Central memory CD8-positive, alpha-beta T cell (primary cell): Measurements from ENCODE around the gene NAPA.

Experiments used
- ATAC-seq: fragments of 150-1000 bp; cut with Tn5 transposase; replicated peaks from 2 replicates; pipeline ENCODE4 v1.10.0; 2022; ENCODE audit warnings: mild to moderate bottlenecking, moderate FRiP score, moderate number of reproducible peaks; ENCODE audit not compliant: poor library complexity, severe bottlenecking; ENCODE audit errors: extremely low read depth
- DNase-seq, 2 donors: peaks; one replicate each; pipeline ENCODE4 v3.0.0; 2021; ENCODE audit warnings: low spot score in 2 of 2
- H3K27ac Mint-ChIP-seq: one replicate; pipeline ENCODE4 v1.8.0; 2022; ENCODE audit warnings: low read depth, mild to moderate bottlenecking, moderate library complexity, mixed read lengths
- H3K27me3 Mint-ChIP-seq: one replicate; pipeline ENCODE4 v1.8.0; 2022; ENCODE audit warnings: mixed read lengths
- H3K36me3 Mint-ChIP-seq: one replicate; pipeline ENCODE4 v1.8.0; 2022; ENCODE audit warnings: mild to moderate bottlenecking, moderate library complexity, mixed read lengths; ENCODE audit not compliant: insufficient read depth
- H3K4me1 Mint-ChIP-seq: one replicate; pipeline ENCODE4 v1.8.0; 2022; ENCODE audit warnings: mixed read lengths
- H3K4me3 Mint-ChIP-seq: one replicate; pipeline ENCODE4 v1.8.0; 2022; ENCODE audit warnings: mild to moderate bottlenecking, moderate library complexity, mixed read lengths
- H3K9me3 Mint-ChIP-seq: one replicate; pipeline ENCODE4 v1.8.0; 2022; ENCODE audit warnings: mixed read lengths

NAPA gene

DNA sequence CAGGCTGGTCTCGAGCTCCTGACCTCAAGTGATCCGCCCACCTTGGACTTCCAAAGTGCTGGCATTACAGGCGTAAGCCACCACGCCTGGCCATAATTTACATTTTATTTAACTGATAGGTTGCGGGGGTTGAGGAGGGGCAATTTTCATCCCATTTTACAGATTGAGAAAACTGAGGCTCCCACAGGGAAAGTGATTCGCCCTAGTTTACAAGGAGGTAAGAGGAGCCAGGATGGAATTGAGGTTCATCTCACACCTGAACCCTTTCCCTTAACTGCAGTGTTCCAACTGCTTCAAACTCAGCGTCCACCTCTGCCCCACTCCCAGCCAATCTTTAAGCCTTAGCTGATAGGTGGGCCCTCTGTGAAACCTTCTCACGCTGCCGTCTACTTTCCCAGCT lies 4.0 kb upstream of the NAPA start:
- Mint-ChIP-seq H3K27me3 (peaks cover 15% of the 10 kb centered on the region), H3K27ac (no peak overlapping the region), H3K9me3 (no peaks in the 10 kb centered on the region), H3K4me1 (peaks cover 64% of the 10 kb centered on the region), H3K36me3 (peaks cover 12% of the 10 kb centered on the region), H3K4me3 (peak overlapping the region; percentile 56)
- ATAC-seq = no peak
- no peak for DNase-seq

DNA sequence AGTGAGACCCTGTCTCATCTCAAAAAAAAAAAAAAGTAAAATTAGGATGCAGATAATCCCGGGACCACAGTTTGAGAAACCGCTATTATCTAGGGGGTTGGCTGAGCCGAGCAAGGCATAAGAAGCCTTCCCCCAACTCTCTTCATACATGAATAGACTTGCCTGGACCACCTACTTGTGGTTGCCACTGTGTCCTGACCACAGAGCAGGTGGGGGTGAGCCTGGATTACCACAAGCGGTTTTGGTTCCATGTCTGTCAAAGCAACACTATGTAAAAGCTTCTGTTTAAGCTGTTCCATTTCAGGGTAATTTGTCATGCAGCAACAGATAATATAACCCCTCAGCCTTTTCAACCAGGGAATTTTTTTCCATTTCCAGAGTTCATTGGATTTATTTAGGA lies 3.3 kb upstream of the NAPA start:
- Mint-ChIP-seq H3K4me3 (peak overlapping the region; percentile 60), H3K9me3 (no peaks in the 10 kb centered on the region), H3K27me3 (peaks cover 9% of the 10 kb centered on the region), H3K4me1 (peaks cover 71% of the 10 kb centered on the region), H3K36me3 (peaks cover 12% of the 10 kb centered on the region), H3K27ac (peak overlapping the region; percentile 99)
- DNase-seq (peak in 1 of 2 donors; percentile 63), ATAC-seq (no peak)

DNA sequence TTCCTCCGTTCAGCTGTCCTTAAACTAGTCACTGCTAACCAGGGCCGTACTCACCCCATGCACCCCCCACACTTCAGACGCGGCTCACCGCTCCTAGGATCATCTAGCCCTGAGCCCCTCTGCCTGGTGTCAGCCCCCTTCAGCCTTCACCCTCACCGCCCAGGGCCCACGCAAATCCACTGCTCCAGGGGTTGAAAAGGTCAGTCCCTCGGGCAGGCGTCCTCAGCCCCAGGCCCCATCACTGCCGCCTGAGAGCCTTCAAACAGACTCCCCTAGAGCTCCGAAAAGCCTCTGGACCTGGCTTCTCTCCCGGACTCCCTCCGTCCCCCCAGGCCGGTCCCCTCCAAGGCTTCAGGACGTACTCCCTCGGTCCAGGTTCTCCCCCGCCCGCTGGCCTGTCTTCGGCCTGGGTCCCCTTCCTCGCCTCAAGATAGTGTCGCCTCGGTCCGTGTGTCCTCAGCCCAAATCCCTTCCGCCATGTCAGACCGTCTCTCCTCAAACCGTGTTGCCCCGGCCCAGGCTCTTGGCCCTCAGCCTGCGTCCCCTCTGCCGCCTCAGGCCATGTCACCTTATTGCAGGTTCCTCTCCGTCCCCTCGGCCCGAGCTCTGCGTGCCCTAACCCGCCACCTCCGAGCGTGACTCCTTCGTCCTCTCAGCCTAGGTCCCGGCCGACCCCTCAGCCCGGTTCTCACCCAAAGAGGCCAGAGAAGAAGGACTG lies 553 bp downstream of the NAPA start:
- Mint-ChIP-seq H3K36me3 (peaks cover 25% of the 10 kb centered on the region), H3K4me3 (peak overlapping the region; percentile 99), H3K9me3 (no peaks in the 10 kb centered on the region), H3K27me3 (no peaks in the 10 kb centered on the region), H3K27ac (peak overlapping the region; percentile 99), H3K4me1 (peaks cover 90% of the 10 kb centered on the region)
- DNase-seq (no peak), ATAC-seq (no peak)

DNA sequence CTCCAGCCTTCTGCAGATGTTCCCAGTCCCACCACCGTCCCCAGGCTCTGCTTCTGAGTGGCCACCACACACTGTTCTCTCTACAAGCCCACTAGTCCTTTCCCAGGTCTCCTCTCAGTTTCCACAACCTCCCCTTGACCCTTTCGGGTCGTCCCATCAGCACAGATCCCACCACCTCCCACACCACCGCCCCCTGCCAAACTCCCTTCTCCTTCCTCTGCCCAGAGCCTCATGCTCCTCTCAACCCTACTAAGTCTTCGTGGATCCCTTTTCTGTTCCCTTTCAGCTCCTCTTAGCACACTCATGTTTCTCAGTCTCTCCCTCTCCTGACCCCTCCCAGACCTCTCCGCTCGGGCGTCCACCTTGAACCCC lies 1.9 kb downstream of the NAPA start:
- Mint-ChIP-seq H3K27me3 (no peaks in the 10 kb centered on the region), H3K4me1 (peaks cover 81% of the 10 kb centered on the region), H3K27ac (peak overlapping the region; percentile 99), H3K4me3 (peak overlapping the region; percentile 99), H3K9me3 (no peaks in the 10 kb centered on the region), H3K36me3 (peaks cover 23% of the 10 kb centered on the region)
- DNase-seq (no peak), ATAC-seq (no peak)

DNA sequence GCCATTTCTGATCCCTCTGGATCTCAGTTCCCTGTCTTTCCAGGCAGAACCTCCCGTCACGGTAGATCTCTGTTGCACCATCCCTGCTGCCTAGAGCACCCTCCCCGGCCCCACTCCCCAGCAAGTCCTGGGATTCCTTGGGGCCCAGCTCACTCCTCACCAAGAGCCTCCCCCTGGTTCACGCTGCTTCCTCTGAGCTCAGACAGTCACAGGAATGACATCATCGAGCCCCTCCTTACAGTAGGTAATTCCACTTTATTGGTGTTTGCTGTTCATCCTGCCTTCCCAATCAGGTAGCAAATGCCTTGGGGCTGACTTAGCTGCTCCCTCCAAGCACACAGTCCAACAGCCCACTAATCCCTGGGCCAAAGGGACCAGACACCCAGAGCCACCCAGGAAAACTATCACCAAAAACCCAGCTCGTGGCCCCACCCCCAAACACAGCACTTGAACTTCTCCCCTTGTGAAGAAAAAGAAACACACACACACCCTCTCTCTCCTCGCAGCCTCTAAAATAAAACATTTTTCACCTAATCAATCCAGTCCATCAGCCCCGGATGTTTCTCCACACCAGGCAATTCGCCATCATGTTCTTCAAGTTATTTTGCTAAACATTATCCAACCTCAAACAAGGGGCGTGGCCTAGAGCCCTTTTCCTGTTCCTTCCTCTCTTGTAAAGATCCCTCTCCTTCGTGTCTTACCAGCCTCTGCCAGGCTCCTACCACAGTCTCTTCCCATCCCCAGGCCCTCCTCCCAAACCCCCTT lies 2.5 kb downstream of the NAPA start:
- H3K27ac Mint-ChIP-seq = peak overlapping the region; percentile 99

DNA sequence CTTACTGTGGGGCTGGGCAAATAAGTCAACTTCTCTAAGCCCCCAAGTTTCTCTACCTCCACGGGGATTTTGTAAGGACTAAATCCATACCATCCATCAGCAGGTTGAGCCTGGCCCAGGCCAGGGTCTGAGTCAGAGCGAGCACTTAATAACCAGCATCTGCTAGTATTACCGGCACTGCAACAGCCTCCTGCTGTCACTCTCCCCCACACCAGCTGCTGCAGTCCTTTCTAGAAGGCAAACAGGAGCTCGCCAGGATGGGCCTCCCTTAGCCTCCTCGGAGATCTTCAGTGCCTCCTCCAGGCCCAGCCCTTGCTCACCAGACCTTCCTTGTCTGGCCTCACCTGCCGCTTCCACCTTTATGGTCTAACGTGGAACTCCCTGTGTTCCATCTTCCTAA lies 3.2 kb downstream of the NAPA start:
- Mint-ChIP-seq H3K4me1 (peaks cover 78% of the 10 kb centered on the region), H3K36me3 (peaks cover 25% of the 10 kb centered on the region), H3K27ac (peak overlapping the region; percentile 99), H3K4me3 (peak overlapping the region; percentile 99), H3K27me3 (no peaks in the 10 kb centered on the region), H3K9me3 (no peaks in the 10 kb centered on the region)
- ATAC-seq (no peak), DNase-seq (no peak)

More for the DNA sequence above, 2.5 kb downstream of the NAPA start:
- no peaks in the 10 kb centered on the region for H3K27me3 Mint-ChIP-seq
- peak overlapping the region; percentile 99 for H3K4me3 Mint-ChIP-seq
- ATAC-seq (no peak), DNase-seq (no peak)
- H3K9me3 Mint-ChIP-seq = no peaks in the 10 kb centered on the region
- peaks cover 23% of the 10 kb centered on the region for H3K36me3 Mint-ChIP-seq
- peaks cover 78% of the 10 kb centered on the region for H3K4me1 Mint-ChIP-seq

DNA sequence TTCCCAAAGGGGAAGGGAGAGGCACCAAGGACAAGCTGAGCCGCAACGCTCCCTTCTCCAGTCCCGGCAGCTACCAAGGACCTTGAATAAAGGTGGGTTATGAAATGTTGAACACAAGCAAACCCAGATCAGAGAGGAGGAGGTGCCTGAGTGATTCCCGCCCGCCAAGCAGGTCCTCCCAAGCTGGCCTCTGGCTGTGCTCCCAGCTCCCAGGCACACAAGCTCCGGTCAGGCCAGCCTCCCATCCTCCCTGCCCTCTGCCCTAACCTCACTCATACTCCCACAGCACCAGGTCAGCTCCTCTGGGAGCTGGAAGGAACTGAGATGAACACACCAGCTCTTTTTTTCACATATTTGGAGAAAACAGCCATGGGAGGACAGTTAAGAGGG lies 3.7 kb downstream of the NAPA start:
- H3K9me3 Mint-ChIP-seq = no peaks in the 10 kb centered on the region
- peaks cover 29% of the 10 kb centered on the region for H3K36me3 Mint-ChIP-seq
- H3K4me3 Mint-ChIP-seq = no peak overlapping the region
- no peak overlapping the region for H3K27ac Mint-ChIP-seq
- no peaks in the 10 kb centered on the region for H3K27me3 Mint-ChIP-seq
- ATAC-seq = no peak
- DNase-seq = no peak
- peaks cover 75% of the 10 kb centered on the region for H3K4me1 Mint-ChIP-seq

DNA sequence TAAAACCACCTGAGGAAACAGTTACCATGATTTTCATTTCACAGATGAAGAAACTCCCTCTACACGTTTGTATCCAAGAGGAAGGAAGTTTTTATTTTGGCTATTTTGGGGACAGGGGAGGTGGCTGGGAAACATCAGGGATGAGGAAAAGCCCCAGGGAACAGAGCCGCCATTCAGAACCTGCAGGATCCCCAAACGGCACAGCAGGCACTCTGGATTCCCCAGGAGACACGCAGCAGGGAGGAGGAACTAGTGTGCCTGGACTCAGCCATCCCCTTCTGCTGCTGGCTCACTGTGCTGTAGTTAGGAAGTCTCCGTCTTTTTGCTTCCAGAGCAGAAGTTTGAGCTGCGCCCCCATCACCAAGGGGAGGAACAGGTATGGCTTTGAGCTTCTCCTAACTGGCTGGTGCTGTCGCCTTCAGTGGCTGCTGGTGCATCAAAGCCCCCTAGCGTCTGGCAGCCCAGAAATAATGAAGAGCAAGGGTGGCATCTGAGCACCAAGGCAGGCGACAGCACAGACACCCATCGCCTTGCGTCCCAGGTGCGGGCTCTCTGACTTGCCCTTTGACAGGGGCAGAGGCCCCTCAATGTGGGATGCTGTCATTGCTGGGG lies 4.2 kb downstream of the NAPA start:
- Mint-ChIP-seq H3K9me3 (no peaks in the 10 kb centered on the region), H3K4me3 (no peak overlapping the region), H3K27ac (peak overlapping the region; percentile 29), H3K4me1 (peaks cover 70% of the 10 kb centered on the region), H3K27me3 (no peaks in the 10 kb centered on the region), H3K36me3 (peaks cover 31% of the 10 kb centered on the region)
- DNase-seq (no peak), ATAC-seq (no peak)

DNA sequence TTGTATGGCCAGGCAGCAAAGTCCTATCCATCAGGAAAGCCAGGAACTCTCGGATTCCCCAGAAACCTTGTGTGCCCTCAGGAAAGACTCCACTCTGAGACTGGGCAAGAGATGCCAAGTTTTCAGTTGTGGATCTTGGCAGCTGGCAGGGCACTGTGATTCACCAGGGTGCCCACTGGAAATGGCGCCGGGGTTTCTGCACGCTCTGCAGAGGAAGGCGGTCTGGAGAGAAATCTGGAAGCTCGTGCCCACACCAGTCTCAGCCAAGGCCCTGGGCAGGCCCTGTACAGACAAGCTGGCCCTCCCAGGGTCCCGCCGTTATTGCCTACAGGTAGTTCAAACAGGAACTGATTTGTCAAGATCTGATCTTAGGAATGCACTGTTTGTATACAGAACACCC lies 4.9 kb downstream of the NAPA start:
- no peak for DNase-seq
- ATAC-seq = no peak

DNA sequence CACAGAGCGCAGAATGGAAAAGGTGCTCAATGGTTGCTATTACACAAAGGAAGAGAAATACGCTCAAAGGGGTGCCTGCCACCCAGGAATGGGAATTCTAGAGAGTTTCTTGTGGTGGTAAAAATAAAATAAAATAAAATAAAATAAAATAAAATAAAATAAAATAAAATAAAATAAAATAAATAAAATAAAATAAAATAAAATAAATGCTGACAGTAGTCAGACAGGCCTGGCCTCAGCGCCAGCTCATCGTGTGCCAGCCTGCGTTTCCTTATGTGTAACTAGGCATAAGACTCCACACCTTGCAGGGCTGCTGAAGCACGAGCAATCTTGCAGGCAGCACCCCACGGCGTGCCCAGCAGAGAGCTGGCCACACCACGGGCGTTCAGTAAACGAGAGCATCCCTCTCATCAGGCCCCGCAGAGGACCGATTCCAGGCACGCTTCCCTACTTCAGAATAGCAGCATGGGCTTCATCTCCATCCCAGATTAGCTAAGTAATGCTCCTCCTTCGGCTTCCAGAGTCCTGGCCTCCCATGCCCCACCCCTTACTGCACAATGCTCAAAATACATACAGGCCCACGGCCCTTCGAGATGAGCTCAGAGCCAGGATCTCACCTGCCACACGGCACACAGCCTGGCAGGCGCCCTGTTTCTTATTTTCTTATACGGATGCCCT lies 5.6 kb downstream of the NAPA start:
- Mint-ChIP-seq H3K36me3 (peaks cover 22% of the 10 kb centered on the region), H3K4me3 (no peak overlapping the region), H3K4me1 (peaks cover 68% of the 10 kb centered on the region), H3K27ac (no peak overlapping the region), H3K27me3 (no peaks in the 10 kb centered on the region), H3K9me3 (no peaks in the 10 kb centered on the region)
- ATAC-seq (no peak), DNase-seq (no peak)

More for the DNA sequence above, 4.9 kb downstream of the NAPA start:
- peaks cover 27% of the 10 kb centered on the region for H3K36me3 Mint-ChIP-seq
- H3K4me3 Mint-ChIP-seq = no peak overlapping the region
- H3K9me3 Mint-ChIP-seq = no peaks in the 10 kb centered on the region
- peak overlapping the region; percentile 29 for H3K27ac Mint-ChIP-seq
- no peaks in the 10 kb centered on the region for H3K27me3 Mint-ChIP-seq
- peaks cover 70% of the 10 kb centered on the region for H3K4me1 Mint-ChIP-seq

DNA sequence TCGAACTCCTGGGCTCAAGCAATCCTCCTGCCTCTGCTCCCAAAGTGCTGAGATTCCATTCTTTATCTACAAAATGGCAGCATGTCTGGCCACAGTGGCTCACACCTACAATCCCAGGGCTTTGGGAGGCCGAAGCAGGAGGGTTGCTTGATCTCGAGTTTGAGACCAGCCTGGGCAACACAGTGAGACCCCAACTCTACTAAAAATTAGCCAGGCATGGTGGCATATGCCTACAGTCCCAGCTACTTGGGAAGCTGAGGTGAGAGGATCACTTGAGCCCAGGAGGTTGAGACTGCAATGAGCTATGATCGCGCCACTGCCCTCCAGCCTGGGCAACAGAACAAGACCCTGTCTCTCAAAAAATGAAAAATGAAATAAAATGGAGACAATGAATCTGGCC lies 6.1 kb downstream of the NAPA start:
- peaks cover 62% of the 10 kb centered on the region for H3K4me1 Mint-ChIP-seq

DNA sequence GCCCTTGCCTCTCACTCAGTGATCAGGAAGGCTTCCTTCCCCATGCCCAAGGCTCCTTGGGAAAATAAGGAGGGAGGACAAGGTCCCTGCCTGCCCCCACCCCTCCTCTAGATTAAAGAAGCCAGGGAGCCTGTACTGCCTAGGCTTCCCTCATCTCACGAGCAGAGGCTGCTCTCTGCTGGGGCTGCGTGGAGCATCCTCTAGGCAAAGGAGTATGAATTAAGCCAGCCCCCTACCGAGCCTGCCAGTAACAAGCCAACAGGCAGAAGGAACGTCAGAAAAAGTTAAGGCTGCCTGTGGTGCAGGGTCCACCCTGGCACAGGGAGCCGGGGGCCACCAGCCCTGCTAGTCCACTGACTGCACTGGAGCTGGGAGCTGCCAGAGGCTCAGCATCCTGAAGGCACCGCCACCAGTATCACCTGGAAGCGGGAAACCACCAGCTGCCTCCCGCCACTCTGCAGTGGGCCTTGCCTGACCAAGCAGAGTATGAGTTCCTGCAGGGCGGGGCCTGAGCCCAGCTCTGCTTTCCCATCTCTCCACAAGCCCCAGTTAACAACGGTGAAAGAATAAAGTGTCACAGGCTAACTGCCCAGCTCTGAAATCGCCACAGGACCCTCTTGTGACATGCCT lies 6.8 kb downstream of the NAPA start:
- Mint-ChIP-seq H3K9me3 (no peaks in the 10 kb centered on the region), H3K36me3 (peaks cover 24% of the 10 kb centered on the region), H3K4me3 (no peak overlapping the region), H3K27ac (peak overlapping the region; percentile 38), H3K27me3 (no peaks in the 10 kb centered on the region), H3K4me1 (peaks cover 62% of the 10 kb centered on the region)
- ATAC-seq (no peak), DNase-seq (no peak)

More for the DNA sequence above, 6.1 kb downstream of the NAPA start:
- Mint-ChIP-seq H3K27ac (no peak overlapping the region), H3K27me3 (no peaks in the 10 kb centered on the region), H3K4me3 (no peak overlapping the region), H3K36me3 (peaks cover 22% of the 10 kb centered on the region), H3K9me3 (no peaks in the 10 kb centered on the region)
- DNase-seq (no peak), ATAC-seq (no peak)
